H9 (cell line): ENCODE results near the gene CCDC150. TPM values are rescaled to one million over a fixed set of nuclear protein-coding genes. Genes with fewer than 3 reads are reported as not detected.

ENCODE experiments used
- DNase-seq: peaks from one replicate; pipeline ENCODE4 v3.0.0-alpha.2; 2017
- H2AFZ ChIP-seq: one replicate; pipeline ENCODE4 v1.6.1; 2013; ENCODE audit warnings: mild to moderate bottlenecking, low read length, control low read depth, moderate library complexity
- H2AK5ac ChIP-seq: 2 replicates; pipeline ENCODE4 v1.6.1; 2013; ENCODE audit warnings: low read length, control low read depth, mixed read lengths; ENCODE audit not compliant: insufficient read length
- H2BK120ac ChIP-seq: one replicate; pipeline ENCODE4 v1.6.1; 2013; ENCODE audit warnings: low read depth, mild to moderate bottlenecking, low read length, control low read depth, inconsistent platforms; ENCODE audit not compliant: poor library complexity, severe bottlenecking
- H2BK12ac ChIP-seq: 2 replicates; pipeline ENCODE4 v1.6.1; 2013; ENCODE audit warnings: low read length, control low read depth, mixed read lengths, low read depth; ENCODE audit not compliant: insufficient read length
- H2BK15ac ChIP-seq: 2 replicates; pipeline ENCODE4 v1.6.1; 2013; ENCODE audit warnings: low read depth, low read length, control low read depth
- H2BK20ac ChIP-seq: one replicate; pipeline ENCODE4 v1.6.1; 2013; ENCODE audit warnings: low read depth, mild to moderate bottlenecking, low read length, control low read depth, inconsistent platforms; ENCODE audit not compliant: poor library complexity, severe bottlenecking
- H2BK5ac ChIP-seq: 2 replicates; pipeline ENCODE4 v1.6.1; 2013; ENCODE audit warnings: low read length, control low read depth, mixed read lengths; ENCODE audit not compliant: insufficient read length
- H3K14ac ChIP-seq: 2 replicates; pipeline ENCODE4 v1.6.1; 2013; ENCODE audit warnings: low read length, control low read depth; ENCODE audit not compliant: insufficient read depth
- H3K18ac ChIP-seq: 2 replicates; pipeline ENCODE4 v1.6.1; 2013; ENCODE audit warnings: low read depth, mild to moderate bottlenecking, mixed read lengths, low read length, control low read depth; ENCODE audit not compliant: insufficient read length
- H3K23ac ChIP-seq: 2 replicates; pipeline ENCODE4 v1.6.1; 2013; ENCODE audit warnings: low read length, control low read depth, mixed read lengths, low read depth; ENCODE audit not compliant: insufficient read length
- H3K23me2 ChIP-seq: 2 replicates; pipeline ENCODE4 v1.6.1; 2013; ENCODE audit warnings: low read depth, mild to moderate bottlenecking, mixed read lengths, low read length, control low read depth; ENCODE audit not compliant: insufficient read length, poor library complexity, severe bottlenecking
- H3K27ac ChIP-seq: 2 replicates; pipeline ENCODE4 v1.5.1; 2013; ENCODE audit warnings: low read length, control low read depth, mixed read lengths, low read depth; ENCODE audit not compliant: insufficient read length
- H3K27me3 ChIP-seq: 2 replicates; pipeline ENCODE4 v1.6.1; 2013; ENCODE audit warnings: low read length, control low read depth, inconsistent platforms; ENCODE audit not compliant: insufficient read depth
- H3K4ac ChIP-seq: 2 replicates; pipeline ENCODE4 v1.6.1; 2013; ENCODE audit warnings: low read depth, mild to moderate bottlenecking, control low read depth, inconsistent platforms, low read length, moderate library complexity
- H3K4me1 ChIP-seq: 2 replicates; pipeline ENCODE4 v1.6.1; 2013; ENCODE audit warnings: low read length, control low read depth, inconsistent platforms; ENCODE audit not compliant: insufficient read depth
- H3K4me2 ChIP-seq: 2 replicates; pipeline ENCODE4 v1.6.1; 2013; ENCODE audit warnings: low read length, control low read depth, mixed read lengths; ENCODE audit not compliant: insufficient read length, insufficient read depth
- H3K56ac ChIP-seq: 2 replicates; pipeline ENCODE4 v1.6.1; 2013; ENCODE audit warnings: low read depth, mild to moderate bottlenecking, mixed read lengths, low read length, control low read depth; ENCODE audit not compliant: insufficient read length
- H3K79me1 ChIP-seq: 2 replicates; pipeline ENCODE4 v1.6.1; 2013; ENCODE audit warnings: low read depth, mild to moderate bottlenecking, moderate library complexity, low read length, control low read depth, inconsistent platforms; ENCODE audit not compliant: insufficient read depth, poor library complexity, severe bottlenecking
- H3K79me2 ChIP-seq: 2 replicates; pipeline ENCODE4 v1.6.1; 2013; ENCODE audit warnings: low read length, control low read depth, inconsistent platforms; ENCODE audit not compliant: insufficient read depth
- H3K9ac ChIP-seq: 2 replicates; pipeline ENCODE4 v1.6.1; 2013; ENCODE audit warnings: low read length, control low read depth, mixed read lengths; ENCODE audit not compliant: insufficient read length; ENCODE audit errors: extremely low read depth
- H3K9me3 ChIP-seq: one replicate; pipeline ENCODE4 v1.6.1; 2013; ENCODE audit warnings: low read depth, low read length, inconsistent platforms; ENCODE audit not compliant: control insufficient read depth
- H3T11ph ChIP-seq: one replicate; pipeline ENCODE4 v1.6.1; 2013; ENCODE audit warnings: mild to moderate bottlenecking, low read length, control low read depth, inconsistent platforms
- H4K20me1 ChIP-seq: one replicate; pipeline ENCODE4 v1.6.1; 2013; ENCODE audit not compliant: control insufficient read depth, insufficient read length, insufficient read depth
- H4K5ac ChIP-seq: 2 replicates; pipeline ENCODE4 v1.6.1; 2013; ENCODE audit warnings: low read depth, mild to moderate bottlenecking, mixed read lengths, low read length, control low read depth; ENCODE audit not compliant: insufficient read length
- H4K8ac ChIP-seq: replicated peaks from 2 replicates; pipeline ENCODE4 v1.6.1; 2013; ENCODE audit warnings: low read length, control low read depth, mixed read lengths, low read depth; ENCODE audit not compliant: insufficient read length
- H4K91ac ChIP-seq: 2 replicates; pipeline ENCODE4 v1.6.1; 2013; ENCODE audit warnings: low read depth, mild to moderate bottlenecking, moderate library complexity, mixed read lengths, low read length, control low read depth; ENCODE audit not compliant: insufficient read length
- H3K27ac Mint-ChIP-seq, 3 experiments: 2 replicates in 2 of 3; 3 replicates in 1 of 3; pipeline ENCODE4 v1.8.0; 2020 to 2021; ENCODE audit warnings: mixed read lengths in 3 of 3, mild to moderate bottlenecking in 1 of 3, moderate library complexity in 1 of 3
- H3K27me3 Mint-ChIP-seq: 2 replicates; pipeline ENCODE4 v1.8.0; 2021; ENCODE audit warnings: low read depth, mild to moderate bottlenecking, moderate library complexity, mixed read lengths
- H3K36me3 Mint-ChIP-seq, 3 experiments: 2 replicates in 2 of 3; 3 replicates in 1 of 3; pipeline ENCODE4 v1.8.0; 2020 to 2021; ENCODE audit warnings: low read depth in 3 of 3, mixed read lengths in 3 of 3; ENCODE audit not compliant: insufficient read depth in 1 of 3
- H3K4me1 Mint-ChIP-seq, 2 experiments: 2 replicates each; pipeline ENCODE4 v1.8.0; 2020; ENCODE audit warnings: mixed read lengths in 2 of 2
- H3K4me3 Mint-ChIP-seq, 2 experiments: 2 replicates in 1 of 2; 3 replicates in 1 of 2; pipeline ENCODE4 v1.8.0; 2020 to 2021; ENCODE audit warnings: mild to moderate bottlenecking in 2 of 2, mixed read lengths in 2 of 2, moderate library complexity in 1 of 2
- H3K9me3 Mint-ChIP-seq, 2 experiments: 2 replicates in 1 of 2; 3 replicates in 1 of 2; pipeline ENCODE4 v1.8.0; 2020; ENCODE audit warnings: mild to moderate bottlenecking in 2 of 2, mixed read lengths in 2 of 2, moderate library complexity in 1 of 2
- CTCF ChIP-seq: fragments of 200-600 bp; sonication (generic); conservative IDR thresholded peaks from 3 replicates; pipeline ENCODE4 v1.8.0; 2021; ENCODE audit warnings: antibody characterized with exemption, mild to moderate bottlenecking
- WGBS: extraction: QIAGEN DNeasy Blood & Tissue Kit; methylation state at CpG from one replicate; pipeline ENCODE4 v1.1.7; 2013; ENCODE audit warnings: missing lambda C conversion rate, low lambda C conversion rate, mixed read lengths; ENCODE audit not compliant: insufficient read length; ENCODE audit errors: extremely low coverage; 5-methylcytosine and 5-hydroxymethylcytosine counted together
- total RNA-seq: library from RNA; stranded (reverse); gene quantifications from 2 replicates; pipeline ENCODE4 v1.2.1, GENCODE V29; 2021

CCDC150 gene
- total RNA-seq, 1 experiment from 2014 or later, result 26.2 TPM

- no peaks in the 10 kb centered on the region for H4K20me1 ChIP-seq
- no peak overlapping the region for H4K5ac ChIP-seq
- H3K4me1 ChIP-seq, result no peaks in the 10 kb centered on the region
- H3K27ac ChIP-seq, result no peak overlapping the region
- no peak overlapping the region for H2BK15ac ChIP-seq
- no peak overlapping the region for H3K9ac ChIP-seq
- no peak overlapping the region for H2BK5ac ChIP-seq
- TF ChIP-seq CTCF, result no peak
- no peak overlapping the region for H4K91ac ChIP-seq
- H2BK12ac ChIP-seq, result no peak overlapping the region
- no peaks in the 10 kb centered on the region for H3K79me2 ChIP-seq
- H3K9me3 Mint-ChIP-seq, result peaks cover 11 to 17% of the 10 kb centered on the region in 2 experiments; a peak in 4 of 5 replicates
- no peak overlapping the region for H2AFZ ChIP-seq
- no peaks in the 10 kb centered on the region for H3K4me1 Mint-ChIP-seq
- H3K27me3 Mint-ChIP-seq, result peaks cover 2% of the 10 kb centered on the region; the same call in 1 of the 2 replicates
- no peaks in the 10 kb centered on the region for H3K23me2 ChIP-seq
- no peak overlapping the region for H3K4me2 ChIP-seq
- no peak overlapping the region for H2AK5ac ChIP-seq
- H3K4ac ChIP-seq, result no peak overlapping the region
- no peak overlapping the region for H4K8ac ChIP-seq
- no peaks in the 10 kb centered on the region; a peak in 1 of 7 replicates for H3K36me3 Mint-ChIP-seq
- H3K18ac ChIP-seq, result no peak overlapping the region
- H2BK120ac ChIP-seq, result no peak overlapping the region
- H3K27me3 ChIP-seq, result no peaks in the 10 kb centered on the region
- WGBS, result no CpG with 5 or more reads among the region's 2 CpGs
- H3K14ac ChIP-seq, result no peak overlapping the region
- H3K27ac Mint-ChIP-seq, result no peak overlapping the region
- H3T11ph ChIP-seq, result no peak overlapping the region
- H3K79me1 ChIP-seq, result no peaks in the 10 kb centered on the region
- H2BK20ac ChIP-seq, result no peak overlapping the region
- H3K4me3 Mint-ChIP-seq, result no peak overlapping the region
- no peak overlapping the region for H3K56ac ChIP-seq
- no peak for DNase-seq
- H3K9me3 ChIP-seq, result no peaks in the 10 kb centered on the region
- no peak overlapping the region for H3K23ac ChIP-seq
These were observed 9.0 kb upstream of the CCDC150 start for GRCh38 chr2:196630531-196630930.
